Neural cell (in vitro differentiated cells): ENCODE results near the gene FNBP1L. TPM values are rescaled to one million over a fixed set of nuclear protein-coding genes. Genes with fewer than 3 reads are reported as not detected.

Experiments
- H2AFZ ChIP-seq: fragments of 200-600, 300-800 bp; sonication (generic), shearing (Covaris generic); 2 replicates; pipeline ENCODE4 v1.6.0; 2014; ENCODE audit warnings: low read depth, mild to moderate bottlenecking, antibody characterized with exemption, low read length, moderate library complexity
- H3F3A ChIP-seq: fragments of 200-600 bp; shearing (Covaris generic); 2 replicates; pipeline ENCODE4 v1.6.1; 2016; ENCODE audit warnings: mild to moderate bottlenecking, moderate library complexity, mixed read lengths, antibody characterized with exemption, low read length; ENCODE audit not compliant: insufficient read depth, poor library complexity, severe bottlenecking
- H3K27ac ChIP-seq: fragments of 200-600, 300-800 bp; sonication (generic), shearing (Covaris generic); 2 replicates; pipeline ENCODE4 v1.5.1; 2014; ENCODE audit warnings: mild to moderate bottlenecking, low read length, moderate library complexity
- H3K27me3 ChIP-seq: fragments of 300-800, 200-600 bp; sonication (generic), shearing (Covaris generic); 2 replicates; pipeline ENCODE4 v1.6.0; 2014; ENCODE audit warnings: mild to moderate bottlenecking, low read depth, low read length, moderate library complexity; ENCODE audit not compliant: insufficient read depth
- H3K36me3 ChIP-seq: fragments of 300-800, 200-600 bp; sonication (generic), shearing (Covaris generic); 2 replicates; pipeline ENCODE4 v1.5.1; 2014; ENCODE audit warnings: mild to moderate bottlenecking, antibody characterized with exemption, low read length, moderate library complexity; ENCODE audit not compliant: insufficient read depth
- H3K4me2 ChIP-seq: fragments of 300-800, 200-600 bp; sonication (generic), shearing (Covaris generic); 2 replicates; pipeline ENCODE4 v1.6.0; 2014; ENCODE audit warnings: mild to moderate bottlenecking, low read length
- H3K4me3 ChIP-seq: fragments of 300-800, 200-600 bp; sonication (generic), shearing (Covaris generic); 2 replicates; pipeline ENCODE4 v1.5.1; 2014; ENCODE audit warnings: mild to moderate bottlenecking, low read length, moderate library complexity
- H3K79me2 ChIP-seq: fragments of 200-600 bp; shearing (Covaris generic); replicated peaks from 2 replicates; pipeline ENCODE4 v1.6.0; 2014; ENCODE audit warnings: mild to moderate bottlenecking, low read length, moderate library complexity; ENCODE audit not compliant: insufficient read depth
- H3K9ac ChIP-seq: fragments of 300-800, 200-600 bp; sonication (generic), shearing (Covaris generic); 2 replicates; pipeline ENCODE4 v1.6.1; 2016; ENCODE audit warnings: mild to moderate bottlenecking, low read length, mixed read lengths
- H3K9me2 ChIP-seq: fragments of 200-600 bp; shearing (Covaris generic); 2 replicates; pipeline ENCODE4 v1.6.1; 2016; ENCODE audit warnings: mild to moderate bottlenecking, low read length, mixed read lengths; ENCODE audit not compliant: insufficient read depth
- H3K9me3 ChIP-seq: fragments of 200-600, 300-800 bp; sonication (generic), shearing (Covaris generic); 2 replicates; pipeline ENCODE4 v1.6.1; 2016; ENCODE audit warnings: mild to moderate bottlenecking, mixed run types, low read length, moderate library complexity, mixed read lengths
- H4K20me1 ChIP-seq: fragments of 200-600 bp; shearing (Covaris generic); 2 replicates; pipeline ENCODE4 v1.6.1; 2016; ENCODE audit warnings: mild to moderate bottlenecking, mixed run types; ENCODE audit not compliant: insufficient read depth
- CTCF ChIP-seq: fragments of 450-650 bp; IDR thresholded peaks from 2 replicates; pipeline ENCODE4 v1.5.1; 2014; ENCODE audit warnings: antibody characterized with exemption, mild to moderate bottlenecking, moderate library complexity; ENCODE audit not compliant: poor library complexity, severe bottlenecking
- EP300 ChIP-seq: fragments of 450-650 bp; conservative IDR thresholded peaks from 2 replicates; pipeline ENCODE4 v1.6.1; 2014; ENCODE audit warnings: antibody characterized with exemption, mild to moderate bottlenecking, moderate library complexity; ENCODE audit not compliant: poor library complexity, severe bottlenecking
- EZH2 ChIP-seq: fragments of 200-600, 300-800 bp; shearing (Covaris generic), sonication (generic); IDR thresholded peaks from 2 replicates; pipeline ENCODE4 v1.6.1; 2014; ENCODE audit warnings: antibody characterized with exemption, low read length, borderline replicate concordance, mild to moderate bottlenecking; ENCODE audit not compliant: insufficient read depth, poor library complexity, severe bottlenecking
- MXI1 ChIP-seq: fragments of 450-650 bp; conservative IDR thresholded peaks from 2 replicates; pipeline ENCODE4 v1.6.1; 2014; ENCODE audit warnings: antibody characterized with exemption, mild to moderate bottlenecking; ENCODE audit not compliant: poor library complexity, severe bottlenecking
- POLR2AphosphoS5 ChIP-seq: IDR thresholded peaks from 2 replicates; pipeline ENCODE4 v1.6.1; 2012
- RAD21 ChIP-seq: fragments of 450-650 bp; conservative IDR thresholded peaks from 2 replicates; pipeline ENCODE4 v1.6.1; 2014; ENCODE audit warnings: antibody characterized with exemption, mild to moderate bottlenecking, moderate library complexity
- REST ChIP-seq: IDR thresholded peaks from 2 replicates; pipeline ENCODE4 v1.6.1; 2012; ENCODE audit warnings: borderline replicate concordance
- SMC3 ChIP-seq: fragments of 450-650 bp; conservative IDR thresholded peaks from 2 replicates; pipeline ENCODE4 v1.6.1; 2014; ENCODE audit warnings: antibody characterized with exemption, mild to moderate bottlenecking, moderate library complexity; ENCODE audit not compliant: poor library complexity
- TAF1 ChIP-seq: IDR thresholded peaks from 2 replicates; pipeline ENCODE4 v1.6.1; 2012; ENCODE audit warnings: low read depth
- polyA plus RNA-seq: library from polyadenylated mRNA; depleted of rRNA; stranded (reverse); fragments of >200 nt; gene quantifications from 2 replicates; pipeline ENCODE4 v1.2.3, GENCODE V29; 2014

The FNBP1L gene
- polyA plus RNA-seq, 1 donor from 2014 or later = 1,044 TPM

- no peak overlapping the region for H2AFZ ChIP-seq
- H3K4me3 ChIP-seq = no peak overlapping the region
- H3K27ac ChIP-seq = no peak overlapping the region
- H3K79me2 ChIP-seq = no peaks in the 10 kb centered on the region
- TF ChIP-seq POLR2AphosphoS5 (no peak), MXI1 (no peak), EP300 (no peak), RAD21 (no peak), REST (no peak), SMC3 (no peak), CTCF (no peak), EZH2 (no peak)
- no peaks in the 10 kb centered on the region for H3K27me3 ChIP-seq
- no peaks in the 10 kb centered on the region for H3F3A ChIP-seq
- H4K20me1 ChIP-seq = no peaks in the 10 kb centered on the region
- no peak overlapping the region for H3K4me2 ChIP-seq
- no peaks in the 10 kb centered on the region for H3K9me2 ChIP-seq
- H3K36me3 ChIP-seq = no peaks in the 10 kb centered on the region
- H3K9ac ChIP-seq = no peak overlapping the region
- peaks cover 3% of the 10 kb centered on the region for H3K9me3 ChIP-seq
These were observed 33.2 kb upstream of the FNBP1L start for GRCh38 chr1:93414749-93415148.

GRCh38 chr1:93415296-93415695 lies 32.6 kb upstream of the FNBP1L start:
- no peaks in the 10 kb centered on the region for H4K20me1 ChIP-seq
- peaks cover 3% of the 10 kb centered on the region for H3K9me3 ChIP-seq
- no peaks in the 10 kb centered on the region for H3K27me3 ChIP-seq
- no peak overlapping the region for H2AFZ ChIP-seq
- H3F3A ChIP-seq = no peaks in the 10 kb centered on the region
- H3K4me3 ChIP-seq = no peak overlapping the region
- no peak overlapping the region for H3K9ac ChIP-seq
- H3K79me2 ChIP-seq = no peaks in the 10 kb centered on the region
- H3K9me2 ChIP-seq = no peaks in the 10 kb centered on the region
- H3K4me2 ChIP-seq = no peak overlapping the region
- H3K36me3 ChIP-seq = no peaks in the 10 kb centered on the region
- TF ChIP-seq POLR2AphosphoS5 = no peak
- TF ChIP-seq EP300 = no peak
- TF ChIP-seq RAD21 = no peak
- TF ChIP-seq SMC3 = no peak
- TF ChIP-seq CTCF = no peak
- TF ChIP-seq MXI1 = no peak
- no peak for TF ChIP-seq EZH2
- no peak for TF ChIP-seq TAF1
- TF ChIP-seq REST = no peak
- H3K27ac ChIP-seq = no peak overlapping the region
